ENCODE measurements around the gene NBL1.

- TF ChIP-seq EZH2 (IDR thresholded peaks at IDR 0.05) (no peak), POLR2AphosphoS5 (IDR thresholded peaks at IDR 0.05; ENCODE audit: borderline replicate concordance, low read depth, low read length) (no peak), FOXP2 (optimal IDR thresholded peaks at IDR 0.05; ENCODE audit: control extremely low read depth, extremely low read length, insufficient read depth) (no peak)
These were observed 54.1 kb downstream of the NBL1 start for GRCh38 chr1:19698181-19698580.

All from SK-N-MC (cell line).